ENCODE results near the gene WDR35.
A peak's percentile ranks its signal among the peaks of the same experiment; 100 is the strongest.

Gene WDR35

DNA sequence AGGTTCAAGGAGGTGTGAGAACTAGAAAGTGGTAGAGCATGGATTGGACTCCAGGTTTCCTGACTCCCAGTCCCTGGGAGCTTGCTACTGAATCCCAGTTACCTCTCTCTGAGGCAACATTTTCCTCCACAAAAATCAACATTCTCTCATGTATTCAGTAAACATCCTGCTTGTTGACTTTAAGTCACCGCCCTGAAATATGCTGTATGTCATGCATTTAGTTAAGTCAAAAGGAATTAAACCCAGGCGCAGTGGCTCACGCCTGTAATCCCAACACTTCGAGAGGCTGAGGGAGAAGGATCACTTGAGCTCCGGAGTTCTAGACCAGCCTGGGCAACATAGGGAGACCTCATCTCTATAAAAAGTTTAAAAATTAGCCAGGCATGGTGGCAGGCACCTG lies 18.8 kb upstream of the WDR35 start:
- no peak for DNase-seq

- DNase-seq: no peak
Measured at GRCh38 chr2:20005891-20006470, 16.1 kb upstream of the WDR35 start.

DNA sequence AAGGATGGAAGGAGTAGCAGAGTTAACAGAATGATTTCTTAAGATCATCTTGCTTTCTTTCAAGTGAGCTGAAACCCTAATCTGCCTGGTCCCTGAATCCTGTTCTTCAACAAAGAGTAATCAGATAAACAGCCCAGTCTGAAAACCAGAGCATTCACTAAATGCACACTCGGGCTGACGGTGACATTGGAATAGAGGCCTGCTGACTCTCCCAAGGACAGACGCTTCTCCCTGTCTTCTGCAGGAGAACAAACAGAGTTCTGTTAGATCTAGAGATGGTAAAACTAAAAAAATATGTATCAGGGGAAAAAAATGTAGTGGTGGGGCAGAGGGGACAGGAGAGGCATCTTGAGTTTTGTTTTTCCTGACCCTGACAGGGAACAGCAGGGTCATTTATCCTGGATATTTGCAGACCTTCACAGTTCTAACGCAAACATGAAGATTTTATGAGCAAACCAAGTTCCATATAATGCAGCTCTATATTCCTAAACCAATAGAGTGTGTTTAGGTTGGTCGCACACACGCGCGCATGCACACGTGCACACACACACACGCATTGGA lies 15.2 kb upstream of the WDR35 start:
- DNase-seq: no peak

- DNase-seq: no peak
Measured at GRCh38 chr2:20001361-20001863, 11.5 kb upstream of the WDR35 start.

DNA sequence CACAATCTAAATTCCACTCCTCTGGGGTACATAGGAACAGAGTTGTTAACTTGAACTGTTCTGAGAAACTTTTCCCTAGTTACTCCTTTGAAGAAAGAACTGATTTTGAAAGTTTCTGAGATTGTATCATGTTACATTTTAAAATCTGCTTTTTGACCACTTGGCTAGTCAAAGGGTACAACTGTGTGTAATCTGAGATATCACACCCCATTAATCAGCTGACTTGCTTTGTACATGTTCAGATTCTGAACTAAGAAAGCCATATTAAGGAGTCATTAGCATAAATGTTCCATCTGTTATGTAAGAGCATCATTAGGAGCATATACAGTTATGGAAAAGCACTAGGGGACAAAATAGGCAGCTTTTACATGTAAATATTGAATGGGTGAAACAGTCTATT lies 3.8 kb upstream of the WDR35 start:
- DNase-seq: no peak

- no peak for DNase-seq
Measured at GRCh38 chr2:19991895-19992294, 2.0 kb upstream of the WDR35 start.

GRCh38 chr2:19990416-19990728 lies 467 bp upstream of the WDR35 start:
- DNase-seq: no peak

DNA sequence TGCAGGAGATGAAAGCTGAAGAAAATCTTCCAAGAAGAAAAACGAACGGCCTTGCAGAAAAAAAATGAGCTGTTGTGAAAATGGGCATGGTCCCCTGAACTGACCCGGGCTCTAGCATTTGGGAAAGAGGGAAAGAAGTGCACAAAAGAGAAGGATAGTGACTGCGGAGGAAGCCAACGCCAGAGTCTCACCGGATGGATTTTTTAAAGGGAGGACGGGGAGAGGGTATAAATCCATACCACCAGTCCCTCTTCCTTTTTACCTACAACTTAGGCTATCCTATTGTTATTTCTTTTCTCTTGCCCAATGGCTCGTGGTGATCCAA lies 601 bp downstream of the WDR35 start:
- no peak for DNase-seq

DNA sequence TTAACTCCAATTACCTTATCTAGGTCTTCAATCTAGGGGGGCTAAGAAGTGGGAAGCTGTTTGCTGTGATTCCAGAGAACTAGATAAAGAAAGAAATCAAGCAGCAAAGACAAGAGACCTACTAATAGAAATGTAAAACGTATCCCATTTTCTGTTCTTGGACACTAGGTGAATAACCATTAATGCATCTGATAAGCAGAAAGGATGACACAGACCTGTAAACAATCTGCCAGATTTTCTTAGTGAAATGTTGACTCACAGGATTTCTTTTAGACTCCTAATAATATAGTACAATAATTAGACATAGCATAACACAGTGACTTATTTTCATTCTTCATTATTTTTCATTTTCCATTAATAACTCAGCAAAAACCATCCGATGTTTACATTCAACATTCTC lies 1.3 kb downstream of the WDR35 start:
- DNase-seq: no peak

DNA sequence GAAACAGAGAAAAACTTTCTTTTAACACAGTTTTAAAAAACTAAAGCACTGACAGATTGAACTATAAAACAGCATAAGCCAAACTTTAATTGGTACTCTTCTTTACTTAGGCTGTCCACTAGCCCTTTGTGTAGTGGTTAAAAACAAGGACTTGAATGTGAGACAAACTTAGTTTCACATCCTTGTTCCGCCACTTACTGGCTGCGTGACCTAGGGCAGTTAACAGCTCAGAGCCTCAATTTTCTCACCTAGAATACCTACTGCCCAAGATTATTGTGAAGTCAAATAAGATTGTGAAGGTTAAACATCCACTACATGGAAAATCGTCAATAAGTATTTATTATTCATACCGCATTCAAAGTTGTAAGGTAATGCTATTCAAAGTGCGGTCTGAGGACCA lies 2.0 kb downstream of the WDR35 start:
- DNase-seq: no peak

DNA sequence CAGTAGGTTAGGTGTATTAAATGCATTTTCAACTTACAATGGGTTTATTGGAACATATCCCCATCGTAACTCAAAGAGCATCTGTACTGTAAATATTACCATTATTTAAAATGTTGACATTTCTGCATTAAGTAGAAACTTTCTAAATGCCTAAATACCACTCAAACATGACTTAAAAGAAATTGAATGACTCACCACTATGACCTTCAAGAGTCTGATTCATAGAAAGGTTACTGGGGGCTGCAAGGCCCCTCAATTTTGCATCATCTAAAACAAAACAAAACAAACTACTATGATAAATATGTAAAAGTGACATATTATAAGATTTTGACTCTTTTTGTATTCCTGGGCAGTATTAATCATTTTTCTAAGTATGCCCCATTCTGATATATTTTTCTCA lies 7.6 kb downstream of the WDR35 start:
- DNase-seq: no peak

DNA sequence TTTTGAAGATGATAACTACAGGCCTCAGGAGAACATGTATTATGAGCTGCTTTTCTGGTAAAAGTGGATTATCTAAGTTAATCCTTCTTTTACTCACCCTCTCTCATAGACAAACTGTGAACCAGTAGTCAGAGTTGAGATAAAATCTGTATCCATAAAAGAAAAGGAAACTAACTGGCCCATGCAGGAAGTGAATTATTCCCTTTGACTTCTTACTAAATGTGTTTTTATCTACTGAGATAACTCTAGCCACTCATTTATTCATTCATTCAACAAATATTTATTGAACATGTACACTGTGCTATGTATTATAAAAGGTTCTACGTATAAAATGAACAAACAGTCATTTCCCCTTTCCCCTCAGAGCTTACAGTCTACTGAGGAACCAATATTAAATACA lies 10.0 kb downstream of the WDR35 start:
- DNase-seq: no peak

DNA sequence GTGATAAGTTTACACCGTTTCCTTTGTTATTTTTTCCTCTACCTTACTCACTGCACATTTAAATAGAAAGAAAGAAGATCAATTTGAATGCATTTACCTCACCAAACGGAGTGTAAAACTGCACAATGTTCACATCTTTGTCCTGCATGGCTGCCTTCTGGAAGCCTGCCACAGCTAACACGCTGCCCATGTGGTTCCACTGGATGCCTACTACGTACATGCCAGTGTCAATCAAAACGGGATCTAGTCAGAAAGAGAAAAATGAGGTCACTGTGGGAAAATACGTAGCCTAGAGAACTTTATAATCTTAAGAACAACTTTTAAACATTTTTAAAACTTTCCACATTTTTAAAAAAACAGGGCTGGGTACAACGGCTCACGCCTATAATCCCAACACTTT lies 16.4 kb downstream of the WDR35 start:
- no peak for DNase-seq

GRCh38 chr2:19971691-19972090 lies 18.2 kb downstream of the WDR35 start:
- DNase-seq: no peak

DNA sequence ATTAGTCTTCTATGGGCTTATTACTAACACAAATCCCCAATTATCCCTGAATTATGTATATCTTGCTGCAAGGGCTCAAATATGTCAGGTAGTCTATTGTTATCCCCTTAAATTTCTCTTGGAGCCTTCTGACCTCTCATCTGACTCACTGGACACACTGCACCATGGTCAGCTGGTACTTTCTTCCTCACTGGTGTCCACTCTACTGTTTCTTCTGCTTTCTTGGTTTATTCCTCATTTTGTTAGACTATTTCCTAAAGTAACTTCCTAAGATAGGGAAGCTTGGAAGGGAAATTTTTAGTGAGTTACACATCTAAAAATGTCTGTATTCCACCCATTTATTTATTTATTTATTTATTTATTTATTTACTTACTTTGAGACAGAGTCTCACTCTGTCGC lies 26.5 kb downstream of the WDR35 start:
- no peak for DNase-seq

DNA sequence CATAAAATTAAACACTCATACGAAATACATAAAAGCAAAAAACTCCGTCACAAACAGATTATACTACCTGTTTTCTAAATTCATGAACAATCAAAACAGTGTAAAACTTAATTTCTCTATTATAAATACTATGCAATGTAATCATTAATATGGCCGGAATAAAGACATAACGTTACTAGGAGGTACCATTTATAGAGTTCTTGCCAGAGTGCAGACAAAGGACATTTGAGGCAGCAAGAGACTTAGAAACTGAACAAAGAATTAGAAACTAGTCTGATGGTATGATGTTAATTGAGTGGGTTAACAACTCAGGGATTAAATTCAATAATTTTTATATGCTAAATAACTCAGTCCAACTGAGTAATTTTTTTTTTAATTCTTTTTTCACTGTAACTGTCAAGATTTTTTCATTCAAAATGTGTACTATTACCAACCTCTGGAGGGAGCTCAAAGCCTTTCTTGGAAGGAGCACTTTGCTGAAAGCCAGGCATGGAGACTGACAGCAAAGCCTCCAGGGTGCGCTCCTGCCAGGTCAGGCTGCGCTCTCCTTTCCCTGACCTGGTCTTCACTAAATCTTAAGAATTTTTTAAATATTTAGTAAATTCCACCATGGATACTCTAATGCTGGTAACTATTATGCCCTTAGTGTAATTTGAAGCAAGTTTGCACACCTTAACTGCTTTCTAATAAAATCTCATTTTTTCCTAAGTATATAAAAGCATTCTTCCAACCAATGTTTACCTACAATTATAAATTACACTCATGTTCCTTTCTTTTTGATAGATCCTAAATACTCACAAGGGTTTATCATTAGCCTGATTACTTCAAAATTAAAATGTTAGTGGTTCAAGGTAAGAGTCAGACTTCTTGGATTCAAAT lies 34.1 kb downstream of the WDR35 start:
- DNase-seq: peak; percentile 24

DNA sequence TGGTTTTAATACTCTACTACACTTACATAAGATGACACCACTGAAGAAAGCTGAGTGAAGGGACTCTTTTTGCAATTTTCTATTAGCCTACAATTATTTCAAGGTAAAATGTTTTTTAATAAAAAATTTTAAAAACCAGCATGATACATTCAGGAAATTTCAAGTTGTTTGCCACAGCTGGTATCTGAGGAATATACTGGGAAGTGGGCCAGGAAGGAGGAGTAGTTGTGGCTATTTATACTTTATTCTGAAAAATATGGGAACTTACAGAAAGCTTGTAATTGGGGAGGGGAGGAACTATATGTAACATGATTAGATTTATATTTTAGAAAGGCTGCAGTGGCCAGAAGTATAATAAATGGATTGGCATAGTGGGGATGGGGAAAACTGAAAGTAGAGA lies 40.8 kb downstream of the WDR35 start:
- DNase-seq: no peak

- DNase-seq: no peak
Measured at GRCh38 chr2:19947184-19947940, 42.5 kb downstream of the WDR35 start.

- no peak for DNase-seq
Measured at GRCh38 chr2:19944205-19944845, 45.6 kb downstream of the WDR35 start.

- no peak for DNase-seq
Measured at GRCh38 chr2:19943189-19943588, 46.7 kb downstream of the WDR35 start.

GRCh38 chr2:19942199-19942598 lies 47.7 kb downstream of the WDR35 start:
- DNase-seq: no peak

- no peak for DNase-seq
Measured at GRCh38 chr2:19937004-19937403, 52.9 kb downstream of the WDR35 start.

DNA sequence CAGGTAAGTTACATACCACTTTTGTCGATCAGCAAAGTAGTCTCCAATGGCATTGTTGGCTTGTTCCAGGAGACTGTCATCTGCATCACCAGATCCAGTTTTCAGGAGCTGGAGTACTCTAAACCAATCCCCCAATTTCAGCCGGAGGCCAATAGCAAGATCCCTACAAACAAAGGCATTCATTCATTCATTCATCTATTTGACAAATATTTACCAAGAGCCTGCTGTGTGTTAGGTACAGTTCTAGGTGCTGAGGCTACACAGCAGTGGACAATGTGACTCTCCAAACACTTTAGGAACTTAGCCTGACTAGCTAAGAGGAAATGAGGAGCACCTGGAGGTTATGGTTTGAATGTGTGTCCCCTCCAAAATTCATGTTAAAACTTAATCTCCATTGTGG lies 53.7 kb downstream of the WDR35 start:
- DNase-seq: no peak

Data from NCI-H774 (cell line).